ENCODE data around the gene ITIH4. TPM values are rescaled to one million over a fixed set of nuclear protein-coding genes. Genes with fewer than 3 reads are reported as not detected.

ITIH4 gene
- total RNA-seq, 1 experiment from 2014 or later: not detected

DNA sequence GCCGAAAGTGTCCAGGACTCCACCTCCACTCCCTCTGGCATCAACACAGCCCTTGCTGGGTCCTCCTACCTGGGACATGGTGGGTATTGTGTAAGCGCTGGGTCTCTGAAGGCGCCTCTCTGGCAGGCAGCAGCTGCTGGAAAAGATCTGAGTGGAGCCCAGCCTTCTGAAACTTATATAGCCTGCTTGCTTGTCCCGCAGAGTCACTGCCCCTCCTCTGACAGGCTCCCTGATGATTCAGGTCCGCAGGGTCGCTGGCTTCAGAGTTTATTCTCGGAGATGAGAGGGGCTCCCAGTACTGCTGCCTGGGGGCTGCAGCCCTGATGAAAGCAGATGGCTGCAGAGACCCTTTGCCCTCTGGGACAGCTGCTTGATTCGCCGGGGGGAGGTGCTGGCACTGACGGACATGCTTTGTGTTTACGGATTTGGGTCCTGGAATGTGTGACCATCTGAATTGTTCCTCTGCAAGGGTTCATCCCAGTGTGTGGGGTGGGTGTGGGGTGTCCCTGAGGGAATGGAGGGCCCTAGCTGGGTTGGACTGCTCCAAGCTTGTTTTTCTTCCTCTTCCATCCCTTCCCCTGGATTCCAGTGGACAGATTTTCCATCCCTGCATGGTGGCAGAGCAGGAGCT is 4.5 kb upstream of the ITIH4 start, which contains the start of gene MUSTN1:
Gene MUSTN1 (minus strand): TSS at position 149 of the 631 bp plus-strand sequence. CDS start 71 bp downstream, at position 78.
- DNase-seq (ENCODE audit: low read depth): no peak

DNA sequence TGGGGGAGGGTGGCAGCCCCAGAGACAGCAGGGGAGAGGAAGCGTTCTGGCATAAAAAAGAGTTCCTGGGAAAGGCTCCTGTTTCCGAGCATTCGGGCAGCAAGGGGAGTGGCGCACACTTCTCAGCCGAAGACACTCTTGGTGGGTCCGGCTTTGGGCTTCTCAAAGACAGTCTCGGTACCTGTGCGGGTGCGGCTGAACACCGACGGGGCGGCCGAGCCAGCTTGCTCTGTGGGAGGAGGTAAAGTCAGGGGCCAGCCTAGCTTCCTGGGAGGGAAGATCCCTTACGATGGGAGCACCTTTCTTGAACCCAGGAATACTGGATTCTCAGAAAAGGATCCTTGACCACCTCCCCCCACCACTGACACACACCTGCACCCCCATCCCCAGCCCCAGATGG is 2.7 kb upstream of the ITIH4 start:
- DNase-seq (ENCODE audit: low read depth): no peak

DNA sequence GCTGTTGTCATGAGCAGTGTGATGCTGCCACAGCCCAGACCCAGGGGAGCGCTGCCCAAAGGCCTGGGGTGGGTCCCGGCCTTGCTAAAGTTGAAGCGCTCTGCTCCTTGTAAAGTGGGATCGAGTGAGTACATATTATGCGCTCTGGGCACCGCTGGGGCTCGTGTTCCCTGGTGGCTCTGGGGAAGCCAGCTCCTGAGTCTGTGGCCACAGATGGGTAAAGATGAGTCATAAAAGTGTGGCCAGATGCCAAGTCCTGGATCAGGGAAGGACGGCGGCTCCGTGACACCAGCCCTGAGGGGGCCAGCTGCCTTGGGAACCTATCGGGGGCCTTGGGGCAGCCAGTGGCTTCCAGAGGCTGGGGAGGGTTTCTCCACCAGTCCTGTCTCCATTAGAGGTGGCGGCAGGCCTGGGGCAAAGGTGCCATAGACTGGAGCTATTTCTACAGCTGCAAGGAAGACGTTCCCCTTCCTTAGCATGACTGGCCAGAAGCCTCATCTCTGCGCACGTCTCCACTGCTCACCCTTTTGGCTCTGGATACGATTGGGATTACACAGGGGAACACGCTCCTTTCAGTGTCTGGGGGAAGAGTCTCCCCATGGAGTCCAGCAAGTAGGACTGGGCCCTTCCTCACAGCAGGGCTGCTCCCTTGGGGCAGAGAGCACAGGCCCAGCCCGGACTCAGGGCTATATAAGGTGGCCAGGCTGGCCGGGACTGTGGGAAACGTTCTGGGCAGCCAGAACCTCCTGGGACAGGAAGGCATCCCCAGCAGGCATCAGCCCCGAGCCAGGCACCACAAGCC is 1.2 kb upstream of the ITIH4 start:
- peak; percentile 82 for DNase-seq (ENCODE audit: low read depth)

DNA sequence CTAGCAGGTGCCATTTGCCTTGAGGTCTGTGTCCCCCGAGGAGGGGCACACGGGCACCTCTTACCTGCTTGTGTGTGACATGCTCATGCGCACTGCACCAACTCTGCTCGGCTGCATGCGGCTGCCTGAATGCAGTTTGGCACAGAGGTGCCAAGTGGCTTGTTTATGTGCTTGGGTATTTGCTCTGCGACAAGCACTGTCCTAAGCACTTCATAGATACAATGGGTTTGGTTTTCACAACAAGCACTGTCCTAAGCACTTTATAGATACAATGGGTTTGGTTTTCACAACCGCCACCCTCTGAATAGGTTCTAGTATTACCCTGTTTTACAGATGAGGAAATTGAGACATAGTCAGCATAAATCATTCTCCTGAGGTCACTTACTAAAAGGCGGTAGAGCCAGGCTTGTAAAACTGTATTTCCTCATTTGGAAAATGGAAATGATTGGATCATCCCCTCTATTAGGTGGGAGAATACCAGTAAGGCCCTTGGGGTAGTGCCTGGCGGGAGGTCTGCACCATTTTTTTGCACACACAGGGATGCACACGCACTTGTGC is 487 bp downstream of the ITIH4 start:
- no peak for DNase-seq (ENCODE audit: low read depth)

DNA sequence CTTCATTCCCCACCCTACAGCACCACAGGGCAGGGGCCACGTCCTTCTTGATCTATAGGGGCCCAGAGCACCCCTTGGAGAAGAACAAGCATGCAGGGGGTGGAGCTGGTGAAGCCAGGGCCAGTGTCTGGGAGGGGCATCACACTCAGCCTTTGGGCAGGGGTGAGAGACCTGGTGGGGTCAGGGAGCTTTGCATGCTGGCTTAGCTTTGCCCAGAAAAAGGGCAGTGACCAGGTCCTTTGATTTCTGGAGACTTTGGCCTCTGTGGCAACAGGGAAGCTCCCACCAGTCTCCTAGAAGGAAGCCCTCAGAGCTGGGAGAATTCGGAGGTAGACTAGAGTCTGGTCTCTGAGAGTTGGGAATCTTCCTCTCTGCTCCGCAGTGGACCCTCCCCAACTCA is 990 bp downstream of the ITIH4 start:
- DNase-seq (ENCODE audit: low read depth): no peak

DNA sequence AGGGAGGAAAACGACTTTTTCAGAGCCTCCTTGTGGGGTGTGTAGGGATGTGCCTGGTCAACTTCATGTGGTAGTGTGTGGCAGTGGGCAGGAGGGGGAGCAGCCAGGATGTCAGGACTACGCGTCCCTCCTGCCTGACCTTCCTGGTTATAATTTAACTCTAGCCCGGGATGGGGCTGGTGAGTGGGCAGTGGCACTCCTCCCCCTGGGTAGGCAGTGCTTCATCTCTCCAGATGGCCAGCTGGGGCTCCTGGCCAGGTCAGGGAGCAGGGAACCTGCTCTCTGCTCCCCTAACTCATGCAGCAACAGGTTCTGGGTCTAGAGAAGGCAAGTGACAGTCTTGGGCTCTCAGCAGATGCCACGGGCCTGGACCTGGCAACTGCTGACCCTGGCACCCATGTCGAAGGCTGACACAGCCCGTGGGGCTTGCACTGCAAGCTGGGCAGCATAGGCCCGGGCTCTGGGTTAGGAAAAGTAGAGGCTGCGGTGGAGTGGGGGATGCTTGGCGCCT is 2.6 kb downstream of the ITIH4 start:
- DNase-seq (ENCODE audit: low read depth): peak; percentile 10

DNA sequence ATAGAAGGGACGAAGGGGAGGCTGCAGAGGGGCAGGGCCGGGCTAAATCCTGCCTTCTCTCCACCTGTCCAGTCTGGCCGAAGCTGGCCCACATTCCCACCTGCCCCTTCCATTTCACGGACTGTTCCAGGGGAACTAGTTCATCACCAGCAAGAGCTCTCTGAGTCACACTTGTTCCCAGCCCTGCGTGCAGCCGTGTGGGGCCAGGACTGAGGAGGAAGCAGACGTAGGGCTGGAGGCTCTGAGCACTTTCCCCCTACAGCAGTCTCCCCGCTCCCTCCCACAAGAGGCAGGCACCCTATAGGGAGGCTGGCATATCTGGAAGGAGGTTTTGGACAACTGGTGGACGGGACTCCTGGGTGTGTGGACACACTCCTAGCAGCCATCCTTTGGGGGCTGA is 3.0 kb downstream of the ITIH4 start:
- DNase-seq (ENCODE audit: low read depth): peak; percentile 60

DNA sequence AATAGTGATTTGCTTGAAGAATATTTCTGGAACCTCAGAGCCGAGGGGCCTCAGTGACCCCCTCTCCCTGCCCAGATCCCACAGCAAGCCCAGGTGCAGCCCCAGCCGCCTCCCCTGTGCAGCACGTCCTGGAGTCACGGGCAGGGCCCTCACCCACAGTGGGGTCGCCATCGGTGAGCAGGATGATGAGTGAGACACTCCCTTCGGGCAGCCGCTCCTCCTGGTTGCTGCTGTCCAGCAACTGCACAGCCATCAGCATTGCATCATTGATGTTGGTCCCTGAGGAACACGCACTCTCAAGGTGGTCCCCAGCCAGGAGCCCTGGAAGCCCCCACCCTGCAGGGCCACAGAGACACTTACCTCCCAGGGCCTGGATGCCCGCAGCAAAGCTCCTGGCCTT is 6.4 kb downstream of the ITIH4 start:
- DNase-seq (ENCODE audit: low read depth): no peak

DNA sequence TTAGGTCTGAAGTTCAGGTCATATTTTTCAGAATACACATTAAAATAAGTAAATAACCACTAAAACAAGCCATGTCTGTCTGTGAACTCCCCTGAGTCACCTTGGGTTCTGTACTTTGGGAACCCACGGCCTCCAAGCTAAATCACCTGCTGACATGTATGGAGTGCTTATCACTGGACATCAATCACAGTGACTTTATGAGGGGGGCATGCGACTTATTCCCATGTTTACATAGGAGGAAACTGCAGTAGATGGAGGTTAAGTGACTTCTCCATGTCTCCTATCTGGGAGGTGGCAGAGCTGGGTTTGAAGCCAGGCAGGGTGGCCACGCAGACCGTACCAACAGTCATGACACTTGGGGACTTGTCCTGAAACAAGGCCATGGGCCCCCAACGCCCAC is 8.1 kb downstream of the ITIH4 start:
- DNase-seq (ENCODE audit: low read depth): no peak

DNA sequence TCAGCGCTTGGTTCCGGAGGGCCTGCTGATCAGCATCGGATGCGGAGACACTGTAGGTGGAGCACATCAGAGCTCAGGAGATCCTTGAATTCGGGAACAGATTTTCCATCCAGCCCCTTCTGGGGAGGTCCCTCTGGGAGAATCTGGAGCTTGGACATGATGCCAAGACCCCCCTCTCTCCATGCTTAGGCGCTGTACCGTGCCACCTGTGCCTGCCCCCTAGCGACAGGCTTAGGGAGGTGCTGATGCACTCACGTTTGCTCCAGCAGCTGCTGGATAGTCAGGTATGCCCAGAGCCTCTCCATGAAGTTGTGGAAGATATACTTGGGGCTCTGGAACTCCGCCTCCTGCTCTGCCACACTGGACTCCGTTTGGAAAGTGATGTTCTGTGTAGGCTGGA is 9.7 kb downstream of the ITIH4 start:
- DNase-seq (ENCODE audit: low read depth): no peak

DNA sequence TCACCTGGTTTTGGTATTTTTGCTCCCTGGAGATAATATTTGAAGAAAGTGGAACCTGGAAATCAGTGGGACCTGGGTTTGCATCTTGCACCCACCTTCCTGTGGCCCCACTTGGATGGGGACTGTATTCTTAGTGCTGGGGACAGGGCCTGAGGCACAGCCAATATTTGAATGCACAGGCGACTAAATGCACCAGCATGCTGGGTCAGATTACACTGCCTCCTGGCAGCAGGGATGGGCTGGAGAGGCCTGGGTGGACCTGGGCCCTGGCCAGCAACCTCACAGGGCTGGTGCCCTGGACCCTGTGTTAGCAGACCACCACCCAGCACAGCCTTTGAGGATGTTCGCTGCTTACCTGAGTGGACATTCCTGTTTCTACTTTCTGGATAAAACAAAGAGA is 10.5 kb downstream of the ITIH4 start:
- DNase-seq (ENCODE audit: low read depth): no peak

DNA sequence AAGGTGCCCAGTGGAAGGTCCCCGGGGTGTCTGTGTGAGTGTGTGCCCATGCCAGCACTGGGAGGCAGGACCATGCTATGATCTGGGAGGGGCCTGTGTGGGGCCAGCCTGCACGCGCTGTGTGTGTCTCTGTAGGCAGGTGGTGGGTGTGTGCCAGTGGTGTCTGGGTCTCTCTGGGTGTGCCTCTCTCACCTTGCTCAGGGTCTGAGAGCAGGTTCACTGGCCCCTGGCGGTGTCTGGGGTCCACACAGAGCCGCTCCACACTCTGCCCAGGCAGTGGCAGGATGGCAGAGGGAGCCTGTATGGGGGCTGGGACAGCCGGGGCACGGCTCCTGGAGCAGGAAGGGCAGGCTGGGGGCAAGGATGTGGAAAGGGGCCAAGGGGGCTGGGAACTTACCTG is 12.6 kb downstream of the ITIH4 start:
- DNase-seq (ENCODE audit: low read depth): no peak

DNA sequence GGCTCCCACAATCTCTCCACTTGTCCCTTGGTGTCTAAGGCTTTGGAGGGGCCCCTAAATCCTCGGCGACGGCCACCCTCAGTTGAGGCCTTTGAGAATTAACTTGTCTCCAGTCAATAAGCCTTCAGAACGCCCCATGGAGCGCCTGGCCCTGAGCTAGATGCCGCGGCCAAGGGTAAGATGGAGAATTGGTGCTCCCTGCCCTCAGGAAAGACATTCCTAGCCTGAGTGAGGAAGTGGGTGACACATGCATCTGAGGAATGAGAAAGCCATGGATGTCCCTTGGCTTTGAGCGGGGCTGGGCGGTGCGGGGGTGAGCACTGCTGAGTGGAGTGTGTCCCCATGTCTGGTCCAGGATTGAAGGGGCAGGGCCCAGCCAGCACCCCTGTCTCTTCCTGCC is 13.3 kb downstream of the ITIH4 start:
- DNase-seq (ENCODE audit: low read depth): no peak

DNA sequence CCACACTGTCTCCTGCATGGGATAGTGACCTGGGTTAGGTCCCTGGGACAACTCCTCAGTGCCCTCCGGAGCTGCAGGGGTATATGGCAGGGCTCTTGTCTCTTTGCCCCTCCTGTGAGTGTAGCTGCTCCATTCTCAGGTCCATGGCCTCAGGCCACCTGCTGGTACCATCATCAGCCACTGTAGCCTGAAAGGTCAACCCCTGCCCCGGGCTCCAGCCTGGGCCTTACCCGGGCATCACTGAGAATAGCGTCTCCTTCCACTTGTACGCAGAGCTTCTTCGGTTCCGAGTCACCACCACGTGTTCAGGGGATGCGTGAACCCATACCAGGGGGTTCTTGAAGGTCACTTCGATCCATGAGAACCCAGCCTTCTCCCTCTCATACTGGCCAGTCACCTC is 13.8 kb downstream of the ITIH4 start:
- no peak for DNase-seq (ENCODE audit: low read depth)

DNA sequence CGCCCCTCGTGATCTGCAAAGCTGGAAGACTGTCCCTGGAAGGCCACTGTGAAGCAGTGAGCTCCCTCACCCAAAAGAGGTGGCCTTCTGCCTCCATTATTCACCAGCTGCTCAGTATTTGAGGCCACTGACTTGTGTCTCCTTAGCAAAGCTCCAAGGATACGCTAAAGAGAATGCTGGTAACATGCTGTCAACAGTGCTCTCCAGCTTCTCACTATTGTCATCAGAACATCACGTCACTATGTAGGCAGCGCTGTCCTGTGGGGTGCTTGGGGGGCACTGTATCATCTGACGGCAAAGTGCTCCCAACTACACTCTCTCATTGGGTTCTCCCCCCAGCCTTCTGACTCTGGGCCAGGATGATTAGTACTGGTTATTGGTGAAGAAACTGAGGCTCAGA is 14.3 kb downstream of the ITIH4 start:
- no peak for DNase-seq (ENCODE audit: low read depth)

DNA sequence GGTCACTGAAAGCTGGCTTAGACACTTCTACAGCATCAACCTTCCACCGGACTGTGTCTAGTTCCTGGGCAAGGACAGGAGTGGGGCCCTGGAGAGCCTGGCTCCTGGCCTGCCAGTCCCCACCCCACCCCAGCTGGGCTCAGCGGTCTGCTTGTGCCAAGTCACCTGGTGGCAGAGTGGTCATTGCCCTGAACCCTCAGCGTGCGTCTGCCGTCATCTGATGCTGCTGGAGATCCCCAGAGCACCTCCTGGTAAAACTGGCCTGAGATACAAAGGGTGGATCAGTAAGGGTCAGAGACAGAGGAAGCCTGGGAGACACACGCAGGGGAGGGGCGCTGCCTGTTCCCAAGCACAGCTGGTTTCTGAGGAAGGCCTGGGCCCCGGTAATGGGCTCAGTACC is 16.7 kb downstream of the ITIH4 start:
- DNase-seq (ENCODE audit: low read depth): no peak

DNA sequence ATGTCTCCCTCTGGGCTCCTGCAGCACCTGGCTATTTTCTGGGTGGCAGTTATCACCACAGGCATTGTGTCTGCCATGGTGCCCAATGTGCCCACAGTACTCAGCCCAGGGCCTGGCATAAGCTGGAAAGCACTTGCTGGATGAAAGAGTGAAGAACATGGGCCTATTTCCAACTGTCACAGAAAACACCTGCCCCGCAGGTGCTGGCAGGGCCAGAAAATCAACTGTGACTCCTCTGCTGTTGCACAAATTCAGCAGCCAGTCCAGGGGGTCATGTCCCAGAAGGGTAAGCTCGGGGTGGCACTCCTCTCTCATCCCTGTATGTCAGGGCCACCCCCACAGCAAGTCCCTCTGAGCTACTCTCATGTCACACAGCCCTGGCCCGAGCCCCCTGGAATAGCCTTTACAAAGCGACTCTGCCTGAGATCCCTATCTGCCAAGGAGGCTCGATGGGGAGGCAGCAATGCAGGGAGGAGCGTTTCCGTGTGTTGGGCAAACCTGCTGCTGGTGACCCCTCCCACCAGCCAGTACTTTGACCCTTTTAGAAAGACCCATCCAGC is 18.9 kb downstream of the ITIH4 start:
- no peak for DNase-seq (ENCODE audit: low read depth)

DNA sequence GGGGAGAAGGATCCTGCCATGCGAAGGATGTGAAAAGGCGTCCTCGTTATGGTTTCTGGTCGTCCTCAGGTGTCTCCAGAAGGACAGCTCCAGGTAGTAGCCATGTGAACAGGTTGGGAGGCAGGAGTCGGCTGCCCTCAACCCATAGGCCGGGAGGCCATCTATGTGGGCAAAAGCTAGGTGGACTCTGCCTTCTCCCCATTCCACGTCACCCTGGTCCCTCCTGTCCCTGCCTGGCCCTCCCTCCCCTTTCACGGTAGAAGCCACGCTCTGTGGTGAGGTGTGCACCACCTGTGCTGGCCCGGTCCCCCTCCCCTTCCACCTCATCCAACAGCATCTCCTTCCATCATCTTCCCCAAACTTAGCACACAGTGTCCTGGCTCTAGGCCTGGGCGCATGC is 19.5 kb downstream of the ITIH4 start:
- no peak for DNase-seq (ENCODE audit: low read depth)

DNA sequence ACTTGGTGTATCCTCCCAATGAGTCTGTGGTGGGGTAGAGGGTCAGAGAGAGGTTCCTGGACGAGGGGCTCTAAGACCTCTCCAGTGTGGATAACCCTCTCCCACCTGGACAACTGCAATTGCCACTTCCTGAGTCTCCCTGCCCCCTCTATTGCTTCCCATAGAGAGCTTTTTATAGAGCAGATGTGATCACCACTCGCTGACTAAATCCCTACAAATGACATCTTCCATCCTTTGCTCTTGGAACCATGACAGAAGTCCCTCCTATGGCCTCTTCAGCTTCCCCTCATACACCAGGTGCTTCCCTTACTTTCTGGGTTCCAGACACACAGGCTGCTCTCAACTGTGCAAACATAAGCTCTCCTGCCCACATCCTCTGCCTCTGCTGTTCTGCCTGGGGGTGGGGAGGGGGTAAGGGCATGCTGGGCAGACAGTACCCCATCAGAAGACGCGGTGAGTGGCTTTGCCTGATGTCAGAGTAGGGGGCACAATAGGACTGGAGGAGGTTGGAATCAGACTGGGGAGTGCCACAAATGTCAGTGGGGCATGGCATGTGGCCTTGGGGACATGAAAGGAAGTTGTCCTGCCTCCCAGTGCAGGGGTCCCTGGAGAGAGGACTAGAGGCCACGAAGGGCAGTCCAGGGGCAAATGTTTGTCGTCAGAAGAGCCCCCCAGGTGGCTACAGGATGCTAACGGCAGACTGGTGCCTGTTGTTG is 20.7 kb downstream of the ITIH4 start:
- no peak for DNase-seq (ENCODE audit: low read depth)

DNA sequence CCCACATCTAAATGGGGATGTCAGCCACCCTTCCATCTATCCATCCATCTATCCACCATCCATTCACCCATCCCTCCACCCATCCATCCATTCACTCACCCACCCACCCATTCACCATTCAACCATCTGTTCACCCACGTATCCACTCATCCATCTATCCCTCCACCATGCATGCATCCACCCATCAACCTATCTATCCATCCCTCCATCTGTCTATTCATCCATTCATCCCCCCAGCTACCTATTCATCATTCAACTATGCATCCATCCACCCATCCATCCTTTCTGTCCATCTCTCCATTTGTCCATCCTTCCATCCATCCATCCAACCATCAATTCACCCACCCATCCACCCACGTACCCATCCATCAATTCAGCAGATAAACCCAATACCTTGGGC is 21.3 kb downstream of the ITIH4 start:
- DNase-seq (ENCODE audit: low read depth): no peak

DNA sequence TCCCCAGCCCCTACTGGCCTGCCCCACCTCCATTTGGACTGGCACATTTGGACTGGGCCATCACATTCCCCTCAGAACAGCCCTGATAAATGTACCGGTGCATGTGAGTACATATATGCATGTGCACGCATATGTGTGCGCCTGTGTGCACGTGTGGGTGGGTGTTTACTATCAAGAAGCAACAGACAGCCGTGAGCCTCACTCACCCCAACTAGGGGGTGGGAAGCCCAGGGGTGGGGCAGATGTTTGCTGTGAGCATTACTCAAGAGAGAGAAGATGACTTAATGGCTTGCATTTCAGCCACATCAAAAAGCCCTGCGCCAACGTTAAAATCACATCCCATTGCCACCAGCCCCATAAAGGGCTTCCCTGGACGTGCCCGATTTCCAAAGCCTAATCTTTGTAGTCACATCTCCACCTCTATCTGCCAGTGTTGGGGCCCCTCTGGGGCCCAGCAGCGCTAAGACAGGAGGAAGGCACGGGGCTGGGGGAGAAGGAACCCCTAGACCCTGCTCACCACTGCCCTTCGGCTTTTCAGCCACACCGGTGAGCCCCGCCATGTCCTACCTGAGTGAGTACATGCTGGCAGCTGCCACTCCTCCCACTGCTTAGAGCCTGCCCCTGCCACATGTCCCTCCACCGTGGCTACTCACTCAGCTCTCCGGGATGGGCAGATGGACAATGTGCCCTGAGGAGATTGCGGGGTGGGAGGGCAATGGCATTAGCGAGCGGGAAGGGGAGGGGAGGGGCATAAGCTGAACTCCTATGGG is 25.0 kb downstream of the ITIH4 start:
- no peak for DNase-seq (ENCODE audit: low read depth)
